Activated CD4-positive, alpha-beta memory T cell treated with anti-CD3 and anti-CD28 coated beads for 36 hours (primary cell): Measurements from ENCODE around the gene RIC1. TPM values are rescaled to one million over a fixed set of nuclear protein-coding genes. Genes with fewer than 3 reads are reported as not detected.
A peak's percentile ranks its signal among the peaks of the same experiment; 100 is the strongest.

ENCODE experiments used
- CTCF ChIA-PET: fragments of 350-600 bp; sonication (Branson Sonifier 250); formaldehyde crosslinking; loops from one replicate; lab custom pipeline; 2021; ENCODE audit warnings: antibody characterized with exemption, inconsistent platforms; lab: Charles Lee
- POLR2A ChIA-PET: fragments of 350-600 bp; sonication (Branson Sonifier 250); formaldehyde crosslinking; loops from one replicate; lab custom pipeline; 2021; ENCODE audit warnings: antibody characterized with exemption; lab: Charles Lee
- DNase-seq: peaks from one replicate; pipeline ENCODE4 v3.0.0-alpha.2; 2020
- H3K27ac Mint-ChIP-seq: one replicate; pipeline ENCODE4 v1.8.0; 2021; ENCODE audit warnings: mixed read lengths
- H3K27me3 Mint-ChIP-seq: one replicate; pipeline ENCODE4 v1.8.0; 2021; ENCODE audit warnings: mixed read lengths
- H3K36me3 Mint-ChIP-seq: one replicate; pipeline ENCODE4 v1.8.0; 2021; ENCODE audit warnings: mixed read lengths
- H3K4me1 Mint-ChIP-seq: one replicate; pipeline ENCODE4 v1.8.0; 2021; ENCODE audit warnings: low read depth, mixed read lengths
- H3K4me3 Mint-ChIP-seq: one replicate; pipeline ENCODE4 v1.8.0; 2021; ENCODE audit warnings: mild to moderate bottlenecking, mixed read lengths
- H3K9me3 Mint-ChIP-seq: one replicate; pipeline ENCODE4 v1.8.0; 2021; ENCODE audit warnings: mixed read lengths
- intact Hi-C: fragments of 100-400 bp; cut with micrococcal nuclease; formaldehyde crosslinking; loops from one replicate; pipeline ENCODE4 v1.15.1; 2023
- total RNA-seq, 2 experiments: library from RNA; stranded (reverse); gene quantifications; one replicate each; pipeline ENCODE4 v1.2.3, GENCODE V29; 2021

Gene RIC1
- total RNA-seq, 2 experiments from 2014 or later = 14.1 to 15.0 TPM

- CTCF ChIA-PET = interaction anchor here (0.6 kb wide), 1 partner anchor 81 kb away, joined by 3 read pairs; no protein-coding TSS in a partner anchor
- H3K27ac Mint-ChIP-seq = no peak overlapping the region
- H3K27me3 Mint-ChIP-seq = no peaks in the 10 kb centered on the region
- H3K4me1 Mint-ChIP-seq = peaks cover under 1% of the 10 kb centered on the region
- DNase-seq = no peak
- no peaks in the 10 kb centered on the region for H3K9me3 Mint-ChIP-seq
- intact Hi-C loops = no loop called here
- peaks cover 32% of the 10 kb centered on the region for H3K36me3 Mint-ChIP-seq
- POLR2A ChIA-PET = no interaction called here
- H3K4me3 Mint-ChIP-seq = no peak overlapping the region
Observed at GRCh38 chr9:5743109-5743508, 114.2 kb downstream of the RIC1 start.

- H3K27ac Mint-ChIP-seq = no peak overlapping the region
- intact Hi-C loops = no loop called here
- H3K4me1 Mint-ChIP-seq = peaks cover 13% of the 10 kb centered on the region
- POLR2A ChIA-PET = no interaction called here
- CTCF ChIA-PET = interaction anchor here (1.4 kb wide), 1 partner anchor 85 kb away, joined by 5 read pairs; the partner anchor contains the start of gene ERMP1
- no peaks in the 10 kb centered on the region for H3K9me3 Mint-ChIP-seq
- H3K36me3 Mint-ChIP-seq = peaks cover 23% of the 10 kb centered on the region
- H3K27me3 Mint-ChIP-seq = no peaks in the 10 kb centered on the region
- no peak for DNase-seq
- H3K4me3 Mint-ChIP-seq = no peak overlapping the region
Observed at GRCh38 chr9:5748438-5748837, 119.5 kb downstream of the RIC1 start.

- CTCF ChIA-PET = interaction anchor here (0.6 to 1.4 kb wide), 2 partner anchors 70 to 84 kb away, joined by 3 to 5 read pairs; partner anchors contain the start of gene ERMP1
- H3K4me1 Mint-ChIP-seq = peaks cover 13% of the 10 kb centered on the region
- H3K27me3 Mint-ChIP-seq = no peaks in the 10 kb centered on the region
- H3K27ac Mint-ChIP-seq = no peak overlapping the region
- POLR2A ChIA-PET = no interaction called here
- intact Hi-C loops = no loop called here
- H3K9me3 Mint-ChIP-seq = no peaks in the 10 kb centered on the region
- DNase-seq = no peak
- no peak overlapping the region for H3K4me3 Mint-ChIP-seq
- peaks cover 26% of the 10 kb centered on the region for H3K36me3 Mint-ChIP-seq
Observed at GRCh38 chr9:5749306-5749705, 120.4 kb downstream of the RIC1 start.

GRCh38 chr9:5750569-5750968 lies 121.7 kb downstream of the RIC1 start:
- H3K27me3 Mint-ChIP-seq = no peaks in the 10 kb centered on the region
- no peak overlapping the region for H3K27ac Mint-ChIP-seq
- H3K4me1 Mint-ChIP-seq = peaks cover 13% of the 10 kb centered on the region
- intact Hi-C loops = no loop called here
- H3K4me3 Mint-ChIP-seq = no peak overlapping the region
- H3K36me3 Mint-ChIP-seq = peaks cover 21% of the 10 kb centered on the region
- POLR2A ChIA-PET = no interaction called here
- DNase-seq = no peak
- H3K9me3 Mint-ChIP-seq = no peaks in the 10 kb centered on the region
- CTCF ChIA-PET = interaction anchor here (0.6 kb wide), 1 partner anchor 600 kb away, joined by 4 read pairs; no protein-coding TSS in a partner anchor

GRCh38 chr9:5756633-5757032 lies 127.7 kb downstream of the RIC1 start:
- Mint-ChIP-seq H3K4me1 (peaks cover 12% of the 10 kb centered on the region), H3K36me3 (peaks cover 19% of the 10 kb centered on the region), H3K4me3 (no peak overlapping the region), H3K9me3 (no peaks in the 10 kb centered on the region), H3K27ac (no peak overlapping the region), H3K27me3 (no peaks in the 10 kb centered on the region)
- intact Hi-C loops = no loop called here
- CTCF ChIA-PET = no interaction called here
- POLR2A ChIA-PET = no interaction called here
- no peak for DNase-seq

GRCh38 chr9:5760338-5760737 lies 131.4 kb downstream of the RIC1 start:
- H3K36me3 Mint-ChIP-seq = peaks cover 32% of the 10 kb centered on the region
- ChIA-PET POLR2A (no interaction called here), CTCF (no interaction called here)
- DNase-seq = no peak
- intact Hi-C loops = loop anchor here (5.0 to 10.0 kb wide), 2 partner anchors 308 to 924 kb away; partner anchors contain the start of gene CD274
- no peaks in the 10 kb centered on the region for H3K27me3 Mint-ChIP-seq
- no peak overlapping the region for H3K4me3 Mint-ChIP-seq
- H3K27ac Mint-ChIP-seq = peak overlapping the region; percentile 53
- H3K9me3 Mint-ChIP-seq = no peaks in the 10 kb centered on the region
- H3K4me1 Mint-ChIP-seq = peaks cover 34% of the 10 kb centered on the region

- POLR2A ChIA-PET = no interaction called here
Observed at GRCh38 chr9:5762421-5762820, 133.5 kb downstream of the RIC1 start.

GRCh38 chr9:5764130-5764868 lies 135.4 kb downstream of the RIC1 start:
- intact Hi-C loops = loop anchor here (2.0 to 10.0 kb wide), 3 partner anchors 135 to 921 kb away; partner anchors contain the start of genes CD274 and RIC1
- ChIA-PET POLR2A (interaction anchor here (0.6 kb wide), 1 partner anchor 88 kb away, joined by 4 read pairs; no protein-coding TSS in a partner anchor), CTCF (interaction anchor here (0.8 to 1.6 kb wide), 3 partner anchors 23 to 290 kb away, joined by 3 to 5 read pairs (median 4); partner anchors contain the start of gene ERMP1)
- Mint-ChIP-seq H3K9me3 (no peaks in the 10 kb centered on the region), H3K36me3 (peaks cover 40% of the 10 kb centered on the region), H3K4me3 (no peak overlapping the region), H3K27me3 (no peaks in the 10 kb centered on the region), H3K4me1 (peaks cover 58% of the 10 kb centered on the region), H3K27ac (peak overlapping the region; percentile 31)
- peak; percentile 24 for DNase-seq

More at GRCh38 chr9:5762421-5762820, 133.5 kb downstream of the RIC1 start:
- peak overlapping the region; percentile 19 for H3K27ac Mint-ChIP-seq
- no peak overlapping the region for H3K4me3 Mint-ChIP-seq
- peaks cover 45% of the 10 kb centered on the region for H3K36me3 Mint-ChIP-seq
- H3K27me3 Mint-ChIP-seq = no peaks in the 10 kb centered on the region
- intact Hi-C loops = loop anchor here (5.0 to 10.0 kb wide), 2 partner anchors 310 to 922 kb away; partner anchors contain the start of gene CD274
- H3K9me3 Mint-ChIP-seq = no peaks in the 10 kb centered on the region
- DNase-seq = no peak
- CTCF ChIA-PET = no interaction called here
- H3K4me1 Mint-ChIP-seq = peaks cover 46% of the 10 kb centered on the region

- peak overlapping the region; percentile 52 for H3K4me3 Mint-ChIP-seq
- DNase-seq = peak; percentile 45
- H3K9me3 Mint-ChIP-seq = no peaks in the 10 kb centered on the region
- H3K36me3 Mint-ChIP-seq = peaks cover 44% of the 10 kb centered on the region
- peak overlapping the region; percentile 83 for H3K27ac Mint-ChIP-seq
- H3K4me1 Mint-ChIP-seq = peaks cover 45% of the 10 kb centered on the region
- H3K27me3 Mint-ChIP-seq = no peaks in the 10 kb centered on the region
- POLR2A ChIA-PET = no interaction called here
- CTCF ChIA-PET = no interaction called here
- intact Hi-C loops = loop anchor here (1.0 to 10.0 kb wide), 5 partner anchors 65 to 917 kb away; partner anchors contain the start of gene ERMP1
Observed at GRCh38 chr9:5767968-5768932, 139.3 kb downstream of the RIC1 start.

- intact Hi-C loops = no loop called here
- CTCF ChIA-PET = interaction anchor here (0.6 to 2.0 kb wide), 3 partner anchors 11 to 393 kb away, joined by 4 to 5 read pairs (median 4); no protein-coding TSS in a partner anchor
- DNase-seq = no peak
- POLR2A ChIA-PET = no interaction called here
- Mint-ChIP-seq H3K27me3 (no peaks in the 10 kb centered on the region), H3K36me3 (peaks cover 51% of the 10 kb centered on the region), H3K4me1 (peaks cover 10% of the 10 kb centered on the region), H3K27ac (no peak overlapping the region), H3K9me3 (peaks cover 7% of the 10 kb centered on the region), H3K4me3 (no peak overlapping the region)
Observed at GRCh38 chr9:5773324-5773999, 144.6 kb downstream of the RIC1 start.

- CTCF ChIA-PET = no interaction called here
- Mint-ChIP-seq H3K27me3 (no peaks in the 10 kb centered on the region), H3K36me3 (peaks cover 81% of the 10 kb centered on the region), H3K4me3 (no peak overlapping the region), H3K4me1 (peaks cover 2% of the 10 kb centered on the region), H3K9me3 (peaks cover 48% of the 10 kb centered on the region), H3K27ac (no peak overlapping the region)
- POLR2A ChIA-PET = no interaction called here
- intact Hi-C loops = no loop called here
- DNase-seq = no peak
Observed at GRCh38 chr9:5778805-5779204, 149.9 kb downstream of the RIC1 start.
